UCSD-AML1 (cell line): ENCODE data around the gene GMPPB.
"Not testable (repeated sequence)": the region's sequence is repeated elsewhere in the genome, so short reads cannot be mapped to it uniquely, and the experiment has no call there.

ENCODE experiments used
- DNase-seq: peaks from one replicate; lab custom pipeline; 2025; ENCODE audit not compliant: unreplicated experiment; lab: John Stamatoyannopoulos, UW

Gene GMPPB

GRCh38 chr3:49694409-49695070 is 29.2 kb downstream of the GMPPB start:
- not testable (repeated sequence) for DNase-seq

GRCh38 chr3:49691481-49691880 is 32.3 kb downstream of the GMPPB start:
- not testable (repeated sequence) for DNase-seq

GRCh38 chr3:49690856-49691255 is 32.9 kb downstream of the GMPPB start:
- not testable (repeated sequence) for DNase-seq

GRCh38 chr3:49689908-49690624 is 33.7 kb downstream of the GMPPB start:
- not testable (repeated sequence) for DNase-seq

GRCh38 chr3:49689046-49689907 is 34.5 kb downstream of the GMPPB start, which contains the start of the genes MST1 and RNF123:
TSS of gene MST1 (minus strand) at chr3:49689474. CDS start at chr3:49688691, 783 bp downstream.
TSS of gene RNF123 (plus strand) at chr3:49689557. CDS start at chr3:49691166, 1,609 bp downstream.
- no peak for DNase-seq

- DNase-seq: not testable (repeated sequence)
Observed at GRCh38 chr3:49688338-49689045, 35.3 kb downstream of the GMPPB start.

GRCh38 chr3:49687424-49687795 is 36.3 kb downstream of the GMPPB start:
- DNase-seq: not testable (repeated sequence)

- not testable (repeated sequence) for DNase-seq
Observed at GRCh38 chr3:49686769-49687423, 36.9 kb downstream of the GMPPB start.

- DNase-seq: not testable (repeated sequence)
Observed at GRCh38 chr3:49686346-49686745, 37.4 kb downstream of the GMPPB start.

GRCh38 chr3:49685846-49686245 is 37.9 kb downstream of the GMPPB start:
- not testable (repeated sequence) for DNase-seq

GRCh38 chr3:49685103-49685502 is 38.6 kb downstream of the GMPPB start:
- not testable (repeated sequence) for DNase-seq

GRCh38 chr3:49684453-49684852 is 39.3 kb downstream of the GMPPB start:
- DNase-seq: not testable (repeated sequence)

- no peak for DNase-seq
Observed at GRCh38 chr3:49683162-49683561, 40.6 kb downstream of the GMPPB start.

- DNase-seq: no peak
Observed at GRCh38 chr3:49681543-49681942, 42.2 kb downstream of the GMPPB start.

- no peak for DNase-seq
Observed at GRCh38 chr3:49681232-49681522, 42.6 kb downstream of the GMPPB start.

- no peak for DNase-seq
Observed at GRCh38 chr3:49680493-49681231, 43.1 kb downstream of the GMPPB start.

- no peak for DNase-seq
Observed at GRCh38 chr3:49675912-49676311, 47.8 kb downstream of the GMPPB start.

- DNase-seq: no peak
Observed at GRCh38 chr3:49674497-49674983, 49.2 kb downstream of the GMPPB start.

GRCh38 chr3:49673715-49674496 is 49.8 kb downstream of the GMPPB start, which contains the start of gene APEH:
TSS of gene APEH (plus strand) at chr3:49674351. CDS start at chr3:49674402, 51 bp downstream.
- DNase-seq: no peak
